Calu3 (cell line): Measurements from ENCODE around the gene WDR44. TPM values are rescaled to one million over a fixed set of nuclear protein-coding genes. Genes with fewer than 3 reads are reported as not detected.

Experiments
- BruUV-seq: library from RNA; stranded (reverse); fragments of 400-500 nt; replicated peaks from 2 replicates; lab custom pipeline; 2021; lab: Mats Ljungman, UMichigan
- CTCF ChIA-PET: fragments of 300-600 bp; sonication (Branson Sonifier 250); formaldehyde crosslinking; loops from one replicate; lab custom pipeline; 2022; ENCODE audit warnings: antibody characterized with exemption; lab: Charles Lee
- DNase-seq: peaks from one replicate; pipeline ENCODE4 v3.0.0; 2022
- H3K27ac Mint-ChIP-seq: one replicate; pipeline ENCODE4 v1.8.0; 2022; ENCODE audit warnings: mixed read lengths; ENCODE audit not compliant: unreplicated experiment
- H3K27me3 Mint-ChIP-seq: one replicate; pipeline ENCODE4 v1.8.0; 2022; ENCODE audit warnings: mixed read lengths; ENCODE audit not compliant: unreplicated experiment
- H3K36me3 Mint-ChIP-seq: one replicate; pipeline ENCODE4 v1.8.0; 2022; ENCODE audit warnings: mild to moderate bottlenecking, moderate library complexity, mixed read lengths; ENCODE audit not compliant: insufficient read depth, unreplicated experiment
- H3K4me1 Mint-ChIP-seq: one replicate; pipeline ENCODE4 v1.8.0; 2022; ENCODE audit warnings: mild to moderate bottlenecking, low read depth, mixed read lengths; ENCODE audit not compliant: unreplicated experiment
- H3K4me3 Mint-ChIP-seq: one replicate; pipeline ENCODE4 v1.8.0; 2022; ENCODE audit warnings: mild to moderate bottlenecking, low read depth, moderate library complexity, mixed read lengths; ENCODE audit not compliant: unreplicated experiment
- H3K9me3 Mint-ChIP-seq: one replicate; pipeline ENCODE4 v1.8.0; 2022; ENCODE audit warnings: low read depth, mixed read lengths; ENCODE audit not compliant: unreplicated experiment
- CTCF ChIP-seq: fragments of 200-600 bp; IDR thresholded peaks from one replicate; pipeline ENCODE4 v1.8.0; 2022; ENCODE audit warnings: antibody characterized with exemption; ENCODE audit not compliant: unreplicated experiment
- intact Hi-C: fragments of 100-400 bp; cut with micrococcal nuclease; formaldehyde crosslinking; loops from one replicate; pipeline ENCODE4 v1.10.0; 2022; ENCODE audit not compliant: unreplicated experiment
- total RNA-seq: library from RNA; stranded (reverse); gene quantifications from 2 replicates; pipeline ENCODE4 v1.2.3, GENCODE V29; 2022

WDR44 gene
- total RNA-seq, 1 experiment from 2014 or later = 15.8 TPM

- Mint-ChIP-seq H3K4me1 (no peaks in the 10 kb centered on the region), H3K4me3 (no peak overlapping the region), H3K27me3 (no peaks in the 10 kb centered on the region), H3K9me3 (no peaks in the 10 kb centered on the region), H3K36me3 (peaks cover 5% of the 10 kb centered on the region), H3K27ac (no peak overlapping the region)
- intact Hi-C loops = no loop called here
- no TSS peak for BruUV-seq
- TF ChIP-seq CTCF = no peak
- no peak for DNase-seq
- CTCF ChIA-PET = interaction anchor here (1.0 kb wide), 1 partner anchor 64 kb away, joined by 6 read pairs; no protein-coding TSS in a partner anchor
Measured at GRCh38 chrX:118432799-118433198, 86.9 kb downstream of the WDR44 start.

- Mint-ChIP-seq H3K27ac (no peak overlapping the region), H3K36me3 (no peaks in the 10 kb centered on the region), H3K27me3 (no peaks in the 10 kb centered on the region), H3K4me3 (no peak overlapping the region), H3K4me1 (no peaks in the 10 kb centered on the region), H3K9me3 (no peaks in the 10 kb centered on the region)
- CTCF ChIA-PET = interaction anchor here (0.7 kb wide), 1 partner anchor 56 kb away, joined by 3 read pairs; no protein-coding TSS in a partner anchor
- no peak for TF ChIP-seq CTCF
- intact Hi-C loops = no loop called here
- no TSS peak for BruUV-seq
- DNase-seq = no peak
Measured at GRCh38 chrX:118437283-118437682, 91.4 kb downstream of the WDR44 start.

GRCh38 chrX:118448273-118448783, 102.4 kb downstream of the WDR44 start:
- no peak for DNase-seq
- TF ChIP-seq CTCF = no peak
- H3K9me3 Mint-ChIP-seq = no peaks in the 10 kb centered on the region
- intact Hi-C loops = no loop called here
- H3K27ac Mint-ChIP-seq = no peak overlapping the region
- peaks cover 11% of the 10 kb centered on the region for H3K36me3 Mint-ChIP-seq
- no peaks in the 10 kb centered on the region for H3K27me3 Mint-ChIP-seq
- BruUV-seq = no TSS peak
- no peaks in the 10 kb centered on the region for H3K4me1 Mint-ChIP-seq
- no peak overlapping the region for H3K4me3 Mint-ChIP-seq
- CTCF ChIA-PET = no interaction called here

GRCh38 chrX:118455013-118455412, 109.1 kb downstream of the WDR44 start:
- no peak for DNase-seq
- Mint-ChIP-seq H3K36me3 (no peaks in the 10 kb centered on the region), H3K9me3 (no peaks in the 10 kb centered on the region), H3K4me1 (no peaks in the 10 kb centered on the region), H3K4me3 (no peak overlapping the region), H3K27me3 (no peaks in the 10 kb centered on the region), H3K27ac (no peak overlapping the region)
- intact Hi-C loops = loop anchor here (5.0 to 10.0 kb wide), 2 partner anchors 82 to 350 kb away; no protein-coding TSS in a partner anchor
- BruUV-seq = no TSS peak
- TF ChIP-seq CTCF = no peak
- CTCF ChIA-PET = no interaction called here
